OCI-LY3 (cell line): ENCODE data around the gene CT45A1.
"Not testable (repeated sequence)": the region's sequence is repeated elsewhere in the genome, so short reads cannot be mapped to it uniquely, and the experiment has no call there.

Experiments used
- H2AFZ ChIP-seq: fragments of 200-600, 300-600 bp; shearing (Covaris generic); 2 replicates; pipeline ENCODE4 v1.6.0; 2014; ENCODE audit warnings: antibody characterized with exemption, low read depth, low read length
- H3K27ac ChIP-seq: fragments of 200-600, 300-600 bp; sonication (generic); 2 replicates; pipeline ENCODE4 v1.5.1; 2014; ENCODE audit warnings: mild to moderate bottlenecking, low read length, moderate library complexity, mixed read lengths
- H3K27me3 ChIP-seq: fragments of 200-600, 300-600 bp; sonication (generic); 2 replicates; pipeline ENCODE4 v1.6.1; 2014; ENCODE audit warnings: low read depth, low read length, mixed read lengths
- H3K36me3 ChIP-seq: fragments of 200-600, 300-600 bp; sonication (generic); replicated peaks from 2 replicates; pipeline ENCODE3; 2014; ENCODE audit warnings: low read depth, low read length, mixed read lengths
- H3K4me1 ChIP-seq: fragments of 300-600, 200-600 bp; sonication (generic); 2 replicates; pipeline ENCODE4 v1.6.1; 2014; ENCODE audit warnings: low read length, mixed read lengths
- H3K4me2 ChIP-seq: fragments of 200-600, 300-600 bp; sonication (generic); 2 replicates; pipeline ENCODE4 v1.6.1; 2014; ENCODE audit warnings: low read length, mixed read lengths
- H3K4me3 ChIP-seq: fragments of 300-600, 200-600 bp; sonication (generic); 2 replicates; pipeline ENCODE4 v1.5.1; 2014; ENCODE audit warnings: antibody characterized with exemption, mild to moderate bottlenecking, low read length, moderate library complexity
- H3K79me2 ChIP-seq: fragments of 300-600, 200-600 bp; shearing (Covaris generic); 2 replicates; pipeline ENCODE4 v1.6.1; 2014; ENCODE audit warnings: mild to moderate bottlenecking, low read length, mixed read lengths
- H3K9ac ChIP-seq: fragments of 300-600, 200-600 bp; shearing (Covaris generic); 2 replicates; pipeline ENCODE4 v1.6.0; 2014; ENCODE audit warnings: mild to moderate bottlenecking, low read length, moderate library complexity
- H3K9me3 ChIP-seq: fragments of 200-600, 300-600 bp; shearing (Covaris generic); 2 replicates; pipeline ENCODE4 v1.6.1; 2014; ENCODE audit warnings: low read length, mixed read lengths; ENCODE audit not compliant: insufficient read depth
- H4K20me1 ChIP-seq: fragments of 200-600, 300-600 bp; sonication (generic); 2 replicates; pipeline ENCODE4 v1.6.1; 2016; ENCODE audit warnings: low read length, mixed read lengths; ENCODE audit not compliant: insufficient read depth
- CTCF ChIP-seq: fragments of 200-600, 300-600 bp; sonication (generic); IDR thresholded peaks from 2 replicates; pipeline ENCODE4 v1.5.1; 2014; ENCODE audit warnings: antibody characterized with exemption, low read length, low read depth
- EZH2phosphoT487 ChIP-seq: fragments of 200-600 bp; shearing (Covaris generic); IDR thresholded peaks from 2 replicates; pipeline ENCODE4 v1.6.1; 2018; ENCODE audit warnings: antibody characterized with exemption, mixed run types, low read depth

The CT45A1 gene

GRCh38 chrX:135713183-135713689 is at the start of gene CT45A1:
Gene CT45A1 (plus strand): TSS chrX:135713639. CDS start chrX:135718941, 5,302 bp downstream.
- H3K36me3 ChIP-seq, H3K9ac ChIP-seq, H2AFZ ChIP-seq, H3K4me1 ChIP-seq, H3K79me2 ChIP-seq, H3K9me3 ChIP-seq, H3K4me3 ChIP-seq, H3K4me2 ChIP-seq, H3K27ac ChIP-seq, H3K27me3 ChIP-seq, H4K20me1 ChIP-seq: not testable (repeated sequence)
- peak; percentile 51 for TF ChIP-seq CTCF

GRCh38 chrX:135672979-135673378 is 40.5 kb upstream of the CT45A1 start:
- not testable (repeated sequence) for H3K4me3 ChIP-seq, H3K79me2 ChIP-seq, H3K9ac ChIP-seq, H2AFZ ChIP-seq, H3K36me3 ChIP-seq, H3K4me1 ChIP-seq, H4K20me1 ChIP-seq, H3K4me2 ChIP-seq, H3K9me3 ChIP-seq, H3K27ac ChIP-seq
- peaks cover 11% of the 10 kb centered on the region; the same call in 1 of the 2 replicates for H3K27me3 ChIP-seq

- Histone ChIP-seq H3K4me3 (no peak overlapping the region), H4K20me1 (no peaks in the 10 kb centered on the region), H3K9me3 (no peaks in the 10 kb centered on the region), H3K79me2 (no peaks in the 10 kb centered on the region), H3K27ac (no peak overlapping the region), H3K9ac (no peak overlapping the region), H3K4me2 (no peak overlapping the region), H3K4me1 (no peaks in the 10 kb centered on the region), H2AFZ (no peak overlapping the region), H3K36me3 (no peaks in the 10 kb centered on the region), H3K27me3 (no peaks in the 10 kb centered on the region)
- TF ChIP-seq EZH2phosphoT487 (no peak), CTCF (no peak)
Measured at GRCh38 chrX:135688137-135688536, 25.3 kb upstream of the CT45A1 start.

- Histone ChIP-seq H2AFZ (no peak overlapping the region), H4K20me1 (no peaks in the 10 kb centered on the region), H3K36me3 (no peaks in the 10 kb centered on the region), H3K4me1 (no peaks in the 10 kb centered on the region), H3K9ac (no peak overlapping the region), H3K27me3 (peaks cover 7% of the 10 kb centered on the region; the same call in 1 of the 2 replicates), H3K9me3 (no peaks in the 10 kb centered on the region), H3K4me3 (no peak overlapping the region), H3K79me2 (no peaks in the 10 kb centered on the region), H3K4me2 (no peak overlapping the region), H3K27ac (no peak overlapping the region)
- TF ChIP-seq CTCF = no peak
- no peak for TF ChIP-seq EZH2phosphoT487
Measured at GRCh38 chrX:135695471-135695870, 18.0 kb upstream of the CT45A1 start.

- Histone ChIP-seq H3K79me2 (no peaks in the 10 kb centered on the region), H3K9me3 (no peaks in the 10 kb centered on the region), H3K9ac (no peak overlapping the region), H3K4me2 (no peak overlapping the region), H3K4me3 (no peak overlapping the region), H4K20me1 (no peaks in the 10 kb centered on the region), H3K27me3 (peaks cover 7% of the 10 kb centered on the region; the same call in 1 of the 2 replicates), H2AFZ (no peak overlapping the region), H3K36me3 (no peaks in the 10 kb centered on the region), H3K4me1 (no peaks in the 10 kb centered on the region), H3K27ac (no peak overlapping the region)
- TF ChIP-seq EZH2phosphoT487 = no peak
- peak; percentile 37 for TF ChIP-seq CTCF
Measured at GRCh38 chrX:135697601-135698000, 15.8 kb upstream of the CT45A1 start.
